ENCODE measurements around the gene CDC20B. TPM values are rescaled to one million over a fixed set of nuclear protein-coding genes. Genes with fewer than 3 reads are reported as not detected.

Gene CDC20B, protein sequence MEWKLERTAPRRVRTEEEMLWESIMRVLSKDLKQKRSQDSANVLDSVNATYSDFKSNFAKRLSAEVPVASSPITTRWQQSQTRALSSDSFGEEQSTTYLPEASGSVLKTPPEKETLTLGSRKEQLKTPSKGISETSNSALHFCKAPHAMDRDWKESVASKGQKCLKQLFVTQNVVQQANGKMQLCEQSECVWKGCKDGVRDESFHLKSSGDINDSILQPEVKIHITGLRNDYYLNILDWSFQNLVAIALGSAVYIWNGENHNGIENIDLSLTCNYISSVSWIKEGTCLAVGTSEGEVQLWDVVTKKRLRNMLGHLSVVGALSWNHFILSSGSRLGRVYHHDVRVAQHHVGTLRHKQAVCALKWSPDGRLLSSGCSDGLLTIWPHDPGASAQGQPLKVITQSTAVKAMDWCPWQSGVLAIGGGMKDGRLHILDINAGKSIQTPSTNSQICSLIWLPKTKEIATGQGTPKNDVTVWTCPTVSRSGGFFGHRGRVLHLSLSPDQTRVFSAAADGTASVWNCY
- total RNA-seq = 0.18 TPM in 1 of 2 replicates, not detected in the other

DNA sequence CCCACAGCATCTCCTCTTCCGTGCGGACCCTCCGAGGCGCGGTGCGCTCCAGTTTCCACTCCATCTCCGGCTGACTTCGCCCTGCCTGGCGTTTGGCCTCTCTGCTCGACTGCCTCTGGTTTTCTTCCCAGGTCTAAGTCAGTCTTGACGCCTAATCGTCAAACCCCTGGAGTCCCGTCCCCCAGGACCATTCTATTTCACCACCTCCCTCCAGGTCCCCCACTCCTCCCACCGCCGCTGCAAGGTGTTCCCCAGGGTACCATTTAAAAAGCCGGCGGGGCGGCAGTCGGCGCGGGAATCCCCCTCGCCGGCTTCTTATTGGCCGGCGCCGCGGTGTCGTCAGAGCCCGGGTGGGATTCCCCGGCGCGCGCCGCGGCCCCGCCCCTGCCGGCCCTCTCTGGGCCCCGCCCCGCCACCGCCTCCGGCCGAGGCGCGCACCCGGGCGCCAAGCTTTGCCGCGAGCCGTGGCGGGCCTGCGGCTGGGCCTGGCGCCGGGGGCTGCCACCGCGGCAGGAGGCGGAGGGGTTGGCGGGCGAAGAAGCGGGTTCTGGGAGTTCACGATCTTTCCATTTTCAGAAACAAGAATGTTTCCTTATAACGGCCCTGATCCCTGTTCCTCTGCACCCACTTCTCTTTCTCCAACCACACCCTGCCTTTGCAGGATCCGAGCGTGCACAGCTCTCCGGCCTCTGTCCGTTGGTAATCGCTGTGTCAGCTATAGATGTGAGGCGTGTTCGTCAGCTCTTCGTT, at the start of gene CDC20B:
CDC20B (minus strand) TSS at position 241 of the 750 bp plus-strand sequence; CDS start at position 64, 177 bp downstream.
- peaks cover 64% of the 10 kb centered on the region for H3K27me3 Mint-ChIP-seq (ENCODE audit: low read depth)
- intact Hi-C loops (cut with micrococcal nuclease) = loop anchor here (1.0 to 5.0 kb wide), 4 partner anchors 54 to 1029 kb away; partner anchors contain the start of gene MCIDAS
- H3K9me3 Mint-ChIP-seq = no peaks in the 10 kb centered on the region
- H3K27ac Mint-ChIP-seq = peak within 1 kb of the TSS; percentile 36
- no peaks in the 10 kb centered on the region for H3K36me3 Mint-ChIP-seq (ENCODE audit: low read depth)
- DNase-seq (ENCODE audit: low spot score) = peak; percentile 68
- H3K4me1 Mint-ChIP-seq (ENCODE audit: low read depth) = peaks cover 35% of the 10 kb centered on the region
- H3K4me3 Mint-ChIP-seq (ENCODE audit: low read depth) = peak within 1 kb of the TSS; percentile 86

- H3K27ac Mint-ChIP-seq = no peak overlapping the region
- no peak overlapping the region for H3K4me3 Mint-ChIP-seq (ENCODE audit: low read depth)
- peaks cover 77% of the 10 kb centered on the region for H3K27me3 Mint-ChIP-seq (ENCODE audit: low read depth)
- DNase-seq (ENCODE audit: low spot score) = no peak
- H3K4me1 Mint-ChIP-seq (ENCODE audit: low read depth) = peaks cover 19% of the 10 kb centered on the region
- no peaks in the 10 kb centered on the region for H3K9me3 Mint-ChIP-seq
- intact Hi-C loops (cut with micrococcal nuclease) = loop anchor here (10.0 kb wide), 1 partner anchor 338 kb away; no protein-coding TSS in a partner anchor
- H3K36me3 Mint-ChIP-seq (ENCODE audit: low read depth) = no peaks in the 10 kb centered on the region
These were observed 49.4 kb upstream of the CDC20B start for GRCh38 chr5:55222092-55222984.

- no peaks in the 10 kb centered on the region for H3K9me3 Mint-ChIP-seq
- peaks cover 73% of the 10 kb centered on the region for H3K27me3 Mint-ChIP-seq (ENCODE audit: low read depth)
- H3K27ac Mint-ChIP-seq = no peak overlapping the region
- peaks cover 15% of the 10 kb centered on the region for H3K4me1 Mint-ChIP-seq (ENCODE audit: low read depth)
- H3K36me3 Mint-ChIP-seq (ENCODE audit: low read depth) = no peaks in the 10 kb centered on the region
- DNase-seq (ENCODE audit: low spot score) = no peak
- H3K4me3 Mint-ChIP-seq (ENCODE audit: low read depth) = peak overlapping the region; percentile 74
- intact Hi-C loops (cut with micrococcal nuclease) = loop anchor here (10.0 kb wide), 1 partner anchor 336 kb away; no protein-coding TSS in a partner anchor
These were observed 47.6 kb upstream of the CDC20B start for GRCh38 chr5:55220433-55221185.

- no peak overlapping the region for H3K4me3 Mint-ChIP-seq (ENCODE audit: low read depth)
- no peak overlapping the region for H3K27ac Mint-ChIP-seq
- intact Hi-C loops (cut with micrococcal nuclease) = loop anchor here (10.0 kb wide), 1 partner anchor 335 kb away; no protein-coding TSS in a partner anchor
- no peak for DNase-seq (ENCODE audit: low spot score)
- peaks cover 71% of the 10 kb centered on the region for H3K27me3 Mint-ChIP-seq (ENCODE audit: low read depth)
- no peaks in the 10 kb centered on the region for H3K36me3 Mint-ChIP-seq (ENCODE audit: low read depth)
- peaks cover 15% of the 10 kb centered on the region for H3K4me1 Mint-ChIP-seq (ENCODE audit: low read depth)
- H3K9me3 Mint-ChIP-seq = no peaks in the 10 kb centered on the region
These were observed 46.8 kb upstream of the CDC20B start for GRCh38 chr5:55219770-55220169.

DNA sequence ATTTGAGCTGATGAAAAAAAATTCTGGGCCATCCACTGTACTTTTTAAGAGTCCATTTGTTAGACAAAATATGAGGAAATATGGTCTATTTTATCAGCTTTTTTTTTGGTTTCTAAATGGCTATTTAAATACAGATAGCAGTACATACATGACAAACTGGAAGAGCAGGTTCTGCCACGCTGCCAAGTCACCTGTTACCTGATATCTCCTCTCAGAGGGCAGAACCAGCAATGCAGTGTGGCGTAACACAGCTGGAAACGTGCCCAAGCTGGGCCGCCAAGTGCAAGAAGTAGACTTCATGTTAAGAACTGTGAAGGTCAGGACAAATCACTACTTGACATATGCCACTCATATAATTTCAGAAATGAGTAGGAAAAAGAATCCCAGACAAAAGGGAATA, 46.0 kb upstream of the CDC20B start:
- H3K4me1 Mint-ChIP-seq (ENCODE audit: low read depth) = peaks cover 15% of the 10 kb centered on the region
- no peak for DNase-seq (ENCODE audit: low spot score)
- no peak overlapping the region for H3K4me3 Mint-ChIP-seq (ENCODE audit: low read depth)
- no peaks in the 10 kb centered on the region for H3K36me3 Mint-ChIP-seq (ENCODE audit: low read depth)
- no peak overlapping the region for H3K27ac Mint-ChIP-seq
- H3K27me3 Mint-ChIP-seq (ENCODE audit: low read depth) = peaks cover 67% of the 10 kb centered on the region
- intact Hi-C loops (cut with micrococcal nuclease) = no loop called here
- H3K9me3 Mint-ChIP-seq = no peaks in the 10 kb centered on the region

- intact Hi-C loops (cut with micrococcal nuclease) = no loop called here
- no peak overlapping the region for H3K4me3 Mint-ChIP-seq (ENCODE audit: low read depth)
- H3K27me3 Mint-ChIP-seq (ENCODE audit: low read depth) = peaks cover 38% of the 10 kb centered on the region
- H3K9me3 Mint-ChIP-seq = no peaks in the 10 kb centered on the region
- H3K4me1 Mint-ChIP-seq (ENCODE audit: low read depth) = peaks cover 2% of the 10 kb centered on the region
- no peak for DNase-seq (ENCODE audit: low spot score)
- no peak overlapping the region for H3K27ac Mint-ChIP-seq
- H3K36me3 Mint-ChIP-seq (ENCODE audit: low read depth) = no peaks in the 10 kb centered on the region
These were observed 38.4 kb upstream of the CDC20B start for GRCh38 chr5:55211184-55211874.

DNA sequence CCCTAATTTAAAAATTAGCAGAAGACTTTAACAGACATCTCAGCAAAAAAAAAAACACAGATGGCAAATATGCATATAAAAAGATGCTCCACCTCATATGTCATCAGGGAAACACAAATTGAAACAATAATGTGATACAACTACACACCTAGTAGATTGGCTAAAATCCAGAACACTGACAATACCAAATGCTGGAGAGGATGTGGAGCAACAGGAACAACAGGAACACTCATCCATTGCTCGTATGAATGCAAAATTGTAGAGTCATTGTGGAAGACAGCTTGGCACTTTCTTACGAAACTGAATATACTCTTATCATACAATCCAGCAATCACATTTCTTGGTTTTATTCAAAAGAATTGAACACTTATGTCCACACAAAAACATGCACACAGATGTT, 32.0 kb upstream of the CDC20B start:
- Mint-ChIP-seq H3K4me3 (ENCODE audit: low read depth) (no peak overlapping the region), H3K27ac (no peak overlapping the region), H3K36me3 (ENCODE audit: low read depth) (no peaks in the 10 kb centered on the region), H3K9me3 (no peaks in the 10 kb centered on the region), H3K27me3 (ENCODE audit: low read depth) (peaks cover 51% of the 10 kb centered on the region), H3K4me1 (ENCODE audit: low read depth) (peaks cover 4% of the 10 kb centered on the region)
- intact Hi-C loops (cut with micrococcal nuclease) = no loop called here
- DNase-seq (ENCODE audit: low spot score) = no peak

GRCh38 chr5:55191165-55191564, 18.2 kb upstream of the CDC20B start:
- intact Hi-C loops (cut with micrococcal nuclease) = no loop called here
- peaks cover 65% of the 10 kb centered on the region for H3K27me3 Mint-ChIP-seq (ENCODE audit: low read depth)
- H3K4me3 Mint-ChIP-seq (ENCODE audit: low read depth) = no peak overlapping the region
- no peak overlapping the region for H3K27ac Mint-ChIP-seq
- no peak for DNase-seq (ENCODE audit: low spot score)
- H3K9me3 Mint-ChIP-seq = no peaks in the 10 kb centered on the region
- no peaks in the 10 kb centered on the region for H3K4me1 Mint-ChIP-seq (ENCODE audit: low read depth)
- H3K36me3 Mint-ChIP-seq (ENCODE audit: low read depth) = no peaks in the 10 kb centered on the region

DNA sequence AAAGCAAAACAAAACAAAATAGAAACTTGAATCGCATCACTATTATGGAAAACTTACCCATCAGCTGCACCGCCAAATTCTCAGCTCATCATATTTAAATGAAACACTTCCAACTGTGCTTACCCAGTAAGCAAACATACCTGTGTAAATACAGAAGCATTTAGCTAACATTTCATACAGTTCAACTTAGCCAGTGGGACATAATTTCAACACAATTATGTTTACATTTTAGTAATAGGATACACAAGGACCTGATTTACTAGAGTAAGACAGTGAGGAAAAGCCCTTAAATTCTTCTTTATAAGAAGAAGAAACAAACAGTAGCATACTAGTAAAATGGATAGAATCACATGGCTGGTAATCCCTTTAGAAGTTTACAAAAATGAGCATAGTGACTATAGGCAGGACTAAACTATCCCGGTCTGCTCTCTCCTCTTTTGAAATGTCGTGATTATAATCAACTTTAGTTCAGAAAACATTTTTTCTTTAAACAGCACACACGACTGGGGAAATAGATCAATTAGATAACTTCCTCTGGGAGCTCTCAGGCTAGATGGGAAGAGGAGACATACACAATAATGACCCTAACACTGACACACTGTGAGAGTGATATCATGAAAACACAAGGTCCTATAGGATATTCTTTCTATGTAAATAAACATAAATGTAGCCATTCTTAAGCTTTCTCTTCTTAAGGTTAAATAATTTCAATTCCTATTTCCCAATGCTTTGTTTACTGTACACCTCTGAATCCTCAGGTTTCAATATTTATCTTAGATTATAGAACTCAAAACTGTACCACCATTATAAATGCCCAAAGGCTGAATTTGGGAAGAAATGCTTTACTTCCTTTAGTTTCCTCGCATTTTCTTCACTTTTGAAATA, 15.9 kb upstream of the CDC20B start:
- intact Hi-C loops (cut with micrococcal nuclease) = no loop called here
- Mint-ChIP-seq H3K27me3 (ENCODE audit: low read depth) (peaks cover 64% of the 10 kb centered on the region), H3K4me3 (ENCODE audit: low read depth) (no peak overlapping the region), H3K36me3 (ENCODE audit: low read depth) (no peaks in the 10 kb centered on the region), H3K9me3 (no peaks in the 10 kb centered on the region), H3K4me1 (ENCODE audit: low read depth) (no peaks in the 10 kb centered on the region), H3K27ac (no peak overlapping the region)
- no peak for DNase-seq (ENCODE audit: low spot score)

GRCh38 chr5:55187370-55187769, 14.4 kb upstream of the CDC20B start:
- H3K4me3 Mint-ChIP-seq (ENCODE audit: low read depth) = no peak overlapping the region
- intact Hi-C loops (cut with micrococcal nuclease) = no loop called here
- H3K4me1 Mint-ChIP-seq (ENCODE audit: low read depth) = no peaks in the 10 kb centered on the region
- H3K36me3 Mint-ChIP-seq (ENCODE audit: low read depth) = no peaks in the 10 kb centered on the region
- no peak overlapping the region for H3K27ac Mint-ChIP-seq
- H3K9me3 Mint-ChIP-seq = no peaks in the 10 kb centered on the region
- peaks cover 62% of the 10 kb centered on the region for H3K27me3 Mint-ChIP-seq (ENCODE audit: low read depth)
- DNase-seq (ENCODE audit: low spot score) = no peak
